B cell (primary cell): ENCODE measurements around the gene MTHFD1L. TPM values are rescaled to one million over a fixed set of nuclear protein-coding genes. Genes with fewer than 3 reads are reported as not detected.

ENCODE experiments used
- ATAC-seq: fragments of 200-7000 bp; cut with Tn5 transposase; one replicate; pipeline ENCODE4 v1.10.0; 2021; ENCODE audit warnings: low read depth, mild to moderate bottlenecking, moderate number of reproducible peaks, moderate library complexity
- CTCF ChIA-PET: fragments of 350-600 bp; sonication (Branson Sonifier 250); formaldehyde crosslinking; loops from one replicate; lab custom pipeline; 2021; ENCODE audit warnings: antibody characterized with exemption, inconsistent platforms; lab: Charles Lee
- POLR2A ChIA-PET: fragments of 350-600 bp; sonication (Branson Sonifier 250); formaldehyde crosslinking; loops from one replicate; lab custom pipeline; 2021; ENCODE audit warnings: antibody characterized with exemption; lab: Charles Lee
- DNase-seq: peaks from one replicate; pipeline ENCODE4 v3.0.0; 2013
- H2AFZ ChIP-seq: 2 replicates; pipeline ENCODE4 v1.6.1; 2012; ENCODE audit warnings: mild to moderate bottlenecking, low read depth, low read length; ENCODE audit not compliant: insufficient read depth, poor library complexity, severe bottlenecking
- H3K27ac ChIP-seq, 2 donors: 1 replicate in 1 of 2; 2 replicates in 1 of 2; pipeline ENCODE4 v1.5.1; 2012 to 2013; ENCODE audit warnings: low read length in 2 of 2, mild to moderate bottlenecking in 2 of 2, moderate library complexity in 1 of 2
- H3K27me3 ChIP-seq, 4 experiments: fragments of 200-600 bp in 1 of 4; sonication (generic) in 1 of 4; replicated peaks in 1 of 4; 1 replicate in 2 of 4; 2 replicates in 2 of 4; pipeline versions ENCODE4 v1.6.1 to v1.7.0; 2013 to 2016; ENCODE audit warnings: low read length in 3 of 4, mild to moderate bottlenecking in 2 of 4, mixed read lengths in 1 of 4, moderate library complexity in 1 of 4; ENCODE audit not compliant: insufficient read depth in 4 of 4, control insufficient read depth in 3 of 4; ENCODE audit errors: control extremely low read depth in 1 of 4
- H3K36me3 ChIP-seq, 2 experiments: replicated peaks in 1 of 2; 1 replicate in 1 of 2; 2 replicates in 1 of 2; pipeline versions ENCODE4 v1.6.1 to v1.7.1; 2013; ENCODE audit warnings: low read length in 1 of 2; ENCODE audit not compliant: insufficient read depth in 2 of 2, control insufficient read depth in 1 of 2; ENCODE audit errors: control extremely low read depth in 1 of 2, extremely low read depth in 1 of 2
- H3K4me1 ChIP-seq, 2 donors: fragments of 200-600 bp in 1 of 2; sonication (generic) in 1 of 2; 1 replicate in 1 of 2; 2 replicates in 1 of 2; pipeline versions ENCODE4 v1.5.1 to v1.6.1; 2013 to 2017; ENCODE audit warnings: low read length in 2 of 2; ENCODE audit not compliant: control insufficient read depth in 2 of 2, insufficient read depth in 2 of 2
- H3K4me2 ChIP-seq: replicated peaks from 2 replicates; pipeline ENCODE3; 2012; ENCODE audit warnings: mild to moderate bottlenecking, low read depth, low read length; ENCODE audit not compliant: poor library complexity, severe bottlenecking
- H3K4me3 ChIP-seq, 5 experiments: fragments of 200-600 bp in 1 of 5; sonication (generic) in 1 of 5; 1 replicate in 3 of 5; 2 replicates in 2 of 5; pipeline versions ENCODE4 v1.5.1 to v1.7.0; 2011 to 2016; ENCODE audit warnings: low read length in 4 of 5, mild to moderate bottlenecking in 4 of 5, low read depth in 2 of 5, control low read depth in 1 of 5, moderate library complexity in 1 of 5; ENCODE audit not compliant: insufficient read depth in 1 of 5; ENCODE audit errors: control extremely low read depth in 1 of 5, extremely low read depth in 1 of 5
- H3K79me2 ChIP-seq: fragments of 200-600 bp; sonication (generic); one replicate; pipeline ENCODE4 v1.6.0; 2016; ENCODE audit warnings: low read length; ENCODE audit not compliant: control insufficient read depth, insufficient read depth
- H3K9ac ChIP-seq: fragments of 200-600 bp; sonication (generic); 2 replicates; pipeline ENCODE4 v1.6.1; 2017; ENCODE audit warnings: mild to moderate bottlenecking, low read length, moderate library complexity
- H3K9me3 ChIP-seq, 3 donors: one replicate each; pipeline versions ENCODE4 v1.6.1 to v1.7.1; 2013; ENCODE audit warnings: low read length in 2 of 3; ENCODE audit not compliant: control insufficient read depth in 2 of 3, insufficient read depth in 1 of 3; ENCODE audit errors: control extremely low read depth in 1 of 3
- H4K20me1 ChIP-seq: 2 replicates; pipeline ENCODE4 v1.6.0; 2012; ENCODE audit warnings: mild to moderate bottlenecking, low read length; ENCODE audit not compliant: insufficient read depth, control insufficient read depth, poor library complexity, severe bottlenecking
- H3K27ac Mint-ChIP-seq: one replicate; pipeline ENCODE4 v1.8.0; 2021; ENCODE audit warnings: mixed read lengths
- H3K27me3 Mint-ChIP-seq: one replicate; pipeline ENCODE4 v1.8.0; 2021; ENCODE audit warnings: mixed read lengths
- H3K4me1 Mint-ChIP-seq: one replicate; pipeline ENCODE4 v1.8.0; 2021; ENCODE audit warnings: mixed read lengths
- H3K4me3 Mint-ChIP-seq: one replicate; pipeline ENCODE4 v1.8.0; 2021; ENCODE audit warnings: mixed read lengths
- H3K9me3 Mint-ChIP-seq: one replicate; pipeline ENCODE4 v1.8.0; 2022; ENCODE audit warnings: mixed read lengths; ENCODE audit not compliant: insufficient read depth
- EZH2 ChIP-seq: IDR thresholded peaks from 2 replicates; pipeline ENCODE4 v1.6.1; 2012; ENCODE audit warnings: borderline replicate concordance, low read depth, mild to moderate bottlenecking, moderate library complexity, low read length; ENCODE audit not compliant: insufficient read depth, poor library complexity, severe bottlenecking
- WGBS: methylation state at CpG from one replicate; pipeline ENCODE4 v1.1.5; 2013; ENCODE audit warnings: missing lambda C conversion rate; ENCODE audit not compliant: insufficient coverage; 5-methylcytosine and 5-hydroxymethylcytosine counted together
- intact Hi-C: fragments of 100-400 bp; cut with micrococcal nuclease; formaldehyde crosslinking; loops from one replicate; pipeline ENCODE4 v1.10.0; 2022
- polyA plus RNA-seq: library from polyadenylated mRNA; depleted of rRNA; stranded (reverse); fragments of >200 nt; gene quantifications from 2 replicates; pipeline ENCODE4 v1.2.3, GENCODE V29; 2012
- total RNA-seq, 2 donors: library from RNA; stranded (reverse); fragments of 120-200 nt in 1 of 2; gene quantifications; 1 replicate in 1 of 2; 2 replicates in 1 of 2; pipeline versions ENCODE4 v1.2.3 to v1.2.4, GENCODE V29; 2013 to 2022
- TF ChIP-seq, protein P1 (sequence below): fragments of 200-600 bp; IDR thresholded peaks from one replicate; pipeline ENCODE4 v1.8.0; 2022; ENCODE audit warnings: antibody characterized with exemption, mild to moderate bottlenecking

The MTHFD1L gene
- total and polyA plus RNA-seq, 2 donors (not counting 1 experiment from before 2014, with no cell fraction given), result 2.9 to 16.1 TPM

GRCh38 chr6:150929416-150929815 lies 63.9 kb downstream of the MTHFD1L start:
- Histone ChIP-seq H3K36me3 (peaks cover 5 to 7% of the 10 kb centered on the region in 2 experiments), H3K27ac (no peak overlapping the region), H2AFZ (no peak overlapping the region), H3K9ac (no peak overlapping the region), H3K4me1 (peaks cover 11 to 14% of the 10 kb centered on the region in 2 donors), H3K4me2 (no peak overlapping the region), H3K27me3 (no peaks in the 10 kb centered on the region), H3K9me3 (no peaks in the 10 kb centered on the region), H4K20me1 (no peaks in the 10 kb centered on the region), H3K79me2 (no peaks in the 10 kb centered on the region), H3K4me3 (no peak overlapping the region)
- Mint-ChIP-seq H3K4me3 (no peak overlapping the region), H3K27me3 (no peaks in the 10 kb centered on the region), H3K9me3 (no peaks in the 10 kb centered on the region), H3K27ac (no peak overlapping the region), H3K4me1 (peaks cover 23% of the 10 kb centered on the region)
- ChIA-PET POLR2A (no interaction called here), CTCF (interaction anchor here (1.3 to 2.6 kb wide), 3 partner anchors 38 to 511 kb away, joined by 3 to 9 read pairs (median 4); no protein-coding TSS in a partner anchor)
- DNase-seq (no peak), ATAC-seq (no peak)
- WGBS, result no CpG with 5 or more reads among the region's 2 CpGs
- intact Hi-C loops, result no loop called here
- TF ChIP-seq EZH2, result no peak
- TF ChIP-seq, protein P1, sequence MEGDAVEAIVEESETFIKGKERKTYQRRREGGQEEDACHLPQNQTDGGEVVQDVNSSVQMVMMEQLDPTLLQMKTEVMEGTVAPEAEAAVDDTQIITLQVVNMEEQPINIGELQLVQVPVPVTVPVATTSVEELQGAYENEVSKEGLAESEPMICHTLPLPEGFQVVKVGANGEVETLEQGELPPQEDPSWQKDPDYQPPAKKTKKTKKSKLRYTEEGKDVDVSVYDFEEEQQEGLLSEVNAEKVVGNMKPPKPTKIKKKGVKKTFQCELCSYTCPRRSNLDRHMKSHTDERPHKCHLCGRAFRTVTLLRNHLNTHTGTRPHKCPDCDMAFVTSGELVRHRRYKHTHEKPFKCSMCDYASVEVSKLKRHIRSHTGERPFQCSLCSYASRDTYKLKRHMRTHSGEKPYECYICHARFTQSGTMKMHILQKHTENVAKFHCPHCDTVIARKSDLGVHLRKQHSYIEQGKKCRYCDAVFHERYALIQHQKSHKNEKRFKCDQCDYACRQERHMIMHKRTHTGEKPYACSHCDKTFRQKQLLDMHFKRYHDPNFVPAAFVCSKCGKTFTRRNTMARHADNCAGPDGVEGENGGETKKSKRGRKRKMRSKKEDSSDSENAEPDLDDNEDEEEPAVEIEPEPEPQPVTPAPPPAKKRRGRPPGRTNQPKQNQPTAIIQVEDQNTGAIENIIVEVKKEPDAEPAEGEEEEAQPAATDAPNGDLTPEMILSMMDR, result no peak

DNA sequence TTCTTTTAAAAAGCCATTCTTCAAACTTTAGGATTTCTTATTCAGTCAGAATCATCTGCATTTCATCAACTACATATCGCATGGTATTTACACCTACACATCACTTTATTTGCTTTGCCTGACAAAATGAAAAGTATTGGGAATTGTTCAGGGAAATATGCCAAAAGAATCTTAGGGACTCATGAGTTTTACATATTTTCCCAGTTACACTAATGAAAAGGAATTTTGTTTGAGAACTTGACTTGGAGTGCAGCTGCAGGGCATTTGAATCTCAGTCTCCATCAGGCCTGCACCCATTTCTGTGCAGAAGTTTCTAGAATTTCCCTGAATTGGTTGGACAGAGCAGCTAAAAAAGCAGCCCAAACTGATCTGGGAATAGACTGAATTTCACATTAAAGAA lies 65.3 kb downstream of the MTHFD1L start:
- ChIA-PET CTCF (interaction anchor here (2.6 kb wide), 1 partner anchor 39 kb away, joined by 9 read pairs; no protein-coding TSS in a partner anchor), POLR2A (no interaction called here)
- DNase-seq (no peak), ATAC-seq (no peak)
- no peak for TF ChIP-seq EZH2
- TF ChIP-seq, protein P1, result no peak
- no peak overlapping the region for H3K4me2 ChIP-seq
- no peaks in the 10 kb centered on the region for H3K27me3 ChIP-seq
- no peaks in the 10 kb centered on the region for H3K79me2 ChIP-seq
- H3K4me3 Mint-ChIP-seq, result no peak overlapping the region
- no peak overlapping the region for H2AFZ ChIP-seq
- no peak overlapping the region for H3K27ac ChIP-seq
- no peak overlapping the region for H3K9ac ChIP-seq
- H3K4me3 ChIP-seq, result no peak overlapping the region
- intact Hi-C loops, result no loop called here
- H3K36me3 ChIP-seq, result peaks cover 4 to 5% of the 10 kb centered on the region in 2 experiments
- no peak overlapping the region for H3K27ac Mint-ChIP-seq
- peaks cover 11 to 14% of the 10 kb centered on the region in 2 donors for H3K4me1 ChIP-seq
- peaks cover 14% of the 10 kb centered on the region for H3K4me1 Mint-ChIP-seq
- no peaks in the 10 kb centered on the region for H3K9me3 ChIP-seq
- H3K27me3 Mint-ChIP-seq, result no peaks in the 10 kb centered on the region
- no peaks in the 10 kb centered on the region for H4K20me1 ChIP-seq
- no CpG with 5 or more reads among the region's 1 CpG for WGBS
- no peaks in the 10 kb centered on the region for H3K9me3 Mint-ChIP-seq
